ENCODE measurements around the gene SMAGP. TPM values are rescaled to one million over a fixed set of nuclear protein-coding genes. Genes with fewer than 3 reads are reported as not detected.

SMAGP gene
- total and polyA plus RNA-seq, 2 of the 13 experiments (the other 11 are each of a cell fraction or from before 2014, with no cell fraction given): 9.2 TPM

DNA sequence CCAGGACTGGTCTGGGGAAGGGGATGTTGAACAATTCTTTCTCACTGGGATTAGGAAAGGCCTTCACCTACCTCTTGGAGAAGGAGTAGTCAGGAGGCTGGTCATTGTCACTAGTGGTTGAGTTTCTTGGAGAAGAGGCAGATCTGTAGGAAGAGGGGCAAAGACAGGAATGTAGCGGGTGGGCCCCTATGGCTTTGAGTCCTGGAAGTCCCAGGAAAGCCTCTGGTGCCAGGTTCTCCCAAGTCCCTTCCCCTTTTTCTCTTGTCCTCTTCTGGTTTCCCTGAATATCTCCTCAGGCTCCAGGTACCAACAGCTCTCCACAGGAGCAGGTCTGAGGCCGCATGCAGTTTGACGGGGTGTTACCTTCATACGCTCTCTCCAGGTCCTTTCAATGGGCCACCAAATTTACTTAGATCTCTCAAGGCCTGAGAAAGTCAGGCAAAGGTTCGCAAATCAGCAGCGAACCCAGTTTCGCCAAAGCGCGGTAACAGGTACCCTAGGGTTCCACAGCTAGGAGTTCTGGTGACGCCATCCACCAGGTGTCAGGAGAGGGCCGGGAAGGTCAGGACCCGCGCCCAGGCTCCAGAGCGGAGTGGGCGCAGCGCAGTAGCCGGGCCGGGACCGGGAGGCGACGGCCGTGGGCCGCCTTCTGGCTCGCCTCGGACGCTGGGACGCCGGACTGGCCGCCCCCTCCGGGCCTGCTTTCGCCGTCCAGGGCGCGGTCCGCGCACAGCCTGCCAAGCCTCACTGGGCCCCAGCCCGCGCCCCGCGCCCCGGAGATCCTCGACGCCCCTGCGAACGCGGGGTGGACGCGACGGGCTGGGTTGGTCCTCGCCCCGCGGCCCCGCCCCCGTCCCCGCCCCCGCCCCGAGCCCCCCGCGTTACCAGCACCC lies 795 bp downstream of the SMAGP start (continued):
- TF ChIP-seq, protein P1, sequence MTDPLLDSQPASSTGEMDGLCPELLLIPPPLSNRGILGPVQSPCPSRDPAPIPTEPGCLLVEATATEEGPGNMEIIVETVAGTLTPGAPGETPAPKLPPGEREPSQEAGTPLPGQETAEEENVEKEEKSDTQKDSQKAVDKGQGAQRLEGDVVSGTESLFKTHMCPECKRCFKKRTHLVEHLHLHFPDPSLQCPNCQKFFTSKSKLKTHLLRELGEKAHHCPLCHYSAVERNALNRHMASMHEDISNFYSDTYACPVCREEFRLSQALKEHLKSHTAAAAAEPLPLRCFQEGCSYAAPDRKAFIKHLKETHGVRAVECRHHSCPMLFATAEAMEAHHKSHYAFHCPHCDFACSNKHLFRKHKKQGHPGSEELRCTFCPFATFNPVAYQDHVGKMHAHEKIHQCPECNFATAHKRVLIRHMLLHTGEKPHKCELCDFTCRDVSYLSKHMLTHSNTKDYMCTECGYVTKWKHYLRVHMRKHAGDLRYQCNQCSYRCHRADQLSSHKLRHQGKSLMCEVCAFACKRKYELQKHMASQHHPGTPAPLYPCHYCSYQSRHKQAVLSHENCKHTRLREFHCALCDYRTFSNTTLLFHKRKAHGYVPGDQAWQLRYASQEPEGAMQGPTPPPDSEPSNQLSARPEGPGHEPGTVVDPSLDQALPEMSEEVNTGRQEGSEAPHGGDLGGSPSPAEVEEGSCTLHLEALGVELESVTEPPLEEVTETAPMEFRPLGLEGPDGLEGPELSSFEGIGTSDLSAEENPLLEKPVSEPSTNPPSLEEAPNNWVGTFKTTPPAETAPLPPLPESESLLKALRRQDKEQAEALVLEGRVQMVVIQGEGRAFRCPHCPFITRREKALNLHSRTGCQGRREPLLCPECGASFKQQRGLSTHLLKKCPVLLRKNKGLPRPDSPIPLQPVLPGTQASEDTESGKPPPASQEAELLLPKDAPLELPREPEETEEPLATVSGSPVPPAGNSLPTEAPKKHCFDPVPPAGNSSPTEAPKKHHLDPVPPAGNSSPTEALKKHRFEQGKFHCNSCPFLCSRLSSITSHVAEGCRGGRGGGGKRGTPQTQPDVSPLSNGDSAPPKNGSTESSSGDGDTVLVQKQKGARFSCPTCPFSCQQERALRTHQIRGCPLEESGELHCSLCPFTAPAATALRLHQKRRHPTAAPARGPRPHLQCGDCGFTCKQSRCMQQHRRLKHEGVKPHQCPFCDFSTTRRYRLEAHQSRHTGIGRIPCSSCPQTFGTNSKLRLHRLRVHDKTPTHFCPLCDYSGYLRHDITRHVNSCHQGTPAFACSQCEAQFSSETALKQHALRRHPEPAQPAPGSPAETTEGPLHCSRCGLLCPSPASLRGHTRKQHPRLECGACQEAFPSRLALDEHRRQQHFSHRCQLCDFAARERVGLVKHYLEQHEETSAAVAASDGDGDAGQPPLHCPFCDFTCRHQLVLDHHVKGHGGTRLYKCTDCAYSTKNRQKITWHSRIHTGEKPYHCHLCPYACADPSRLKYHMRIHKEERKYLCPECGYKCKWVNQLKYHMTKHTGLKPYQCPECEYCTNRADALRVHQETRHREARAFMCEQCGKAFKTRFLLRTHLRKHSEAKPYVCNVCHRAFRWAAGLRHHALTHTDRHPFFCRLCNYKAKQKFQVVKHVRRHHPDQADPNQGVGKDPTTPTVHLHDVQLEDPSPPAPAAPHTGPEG (CRISPR knock-in tag; IDR thresholded peaks at IDR 0.05): 0 out of 2 replicates have a peak, but pooled peaks have one; percentile 17
- TF ChIP-seq ZNF724P (CRISPR knock-in tag; IDR thresholded peaks at IDR 0.05; ENCODE audit: borderline replicate concordance) (no peak), ZMAT3 (CRISPR knock-in tag; conservative IDR thresholded peaks at IDR 0.05) (0 out of 2 replicates have a peak, but pooled peaks have one; percentile 53), ZNF205 (CRISPR knock-in tag; IDR thresholded peaks at IDR 0.05) (peak; percentile 72), ZNF253 (CRISPR knock-in tag; IDR thresholded peaks at IDR 0.05; ENCODE audit: borderline replicate concordance) (no peak), NFE2 (CRISPR knock-in tag; IDR thresholded peaks at IDR 0.05) (no peak), SIN3A (IDR thresholded peaks at IDR 0.05; ENCODE audit: borderline replicate concordance, low read depth, low read length) (no peak), NR2F1 (CRISPR knock-in tag; IDR thresholded peaks at IDR 0.05) (peak; percentile 58 to 72), BORCS8-MEF2B (CRISPR knock-in tag; IDR thresholded peaks at IDR 0.05) (peak; percentile 16; the same call in 1 of the 2 replicates), HDAC2 (CRISPR knock-in tag; IDR thresholded peaks at IDR 0.05) (0 out of 2 replicates have a peak, but pooled peaks have one; percentile 44), MIER3 (CRISPR knock-in tag; IDR thresholded peaks at IDR 0.05; ENCODE audit: borderline replicate concordance) (peak; percentile 46; the same call in 1 of the 2 replicates), KLF12 (CRISPR knock-in tag; IDR thresholded peaks at IDR 0.05; ENCODE audit: borderline replicate concordance) (no peak), MED8 (CRISPR knock-in tag; IDR thresholded peaks at IDR 0.05; ENCODE audit: insufficient replicate concordance) (peak; percentile 25), NR1H2 (CRISPR knock-in tag; IDR thresholded peaks at IDR 0.05; ENCODE audit: borderline replicate concordance, low read depth) (no peak)
- TF ChIP-seq, protein P2, sequence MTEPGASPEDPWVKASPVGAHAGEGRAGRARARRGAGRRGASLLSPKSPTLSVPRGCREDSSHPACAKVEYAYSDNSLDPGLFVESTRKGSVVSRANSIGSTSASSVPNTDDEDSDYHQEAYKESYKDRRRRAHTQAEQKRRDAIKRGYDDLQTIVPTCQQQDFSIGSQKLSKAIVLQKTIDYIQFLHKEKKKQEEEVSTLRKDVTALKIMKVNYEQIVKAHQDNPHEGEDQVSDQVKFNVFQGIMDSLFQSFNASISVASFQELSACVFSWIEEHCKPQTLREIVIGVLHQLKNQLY (CRISPR knock-in tag; IDR thresholded peaks at IDR 0.05): no peak
- TF ChIP-seq, protein P3, sequence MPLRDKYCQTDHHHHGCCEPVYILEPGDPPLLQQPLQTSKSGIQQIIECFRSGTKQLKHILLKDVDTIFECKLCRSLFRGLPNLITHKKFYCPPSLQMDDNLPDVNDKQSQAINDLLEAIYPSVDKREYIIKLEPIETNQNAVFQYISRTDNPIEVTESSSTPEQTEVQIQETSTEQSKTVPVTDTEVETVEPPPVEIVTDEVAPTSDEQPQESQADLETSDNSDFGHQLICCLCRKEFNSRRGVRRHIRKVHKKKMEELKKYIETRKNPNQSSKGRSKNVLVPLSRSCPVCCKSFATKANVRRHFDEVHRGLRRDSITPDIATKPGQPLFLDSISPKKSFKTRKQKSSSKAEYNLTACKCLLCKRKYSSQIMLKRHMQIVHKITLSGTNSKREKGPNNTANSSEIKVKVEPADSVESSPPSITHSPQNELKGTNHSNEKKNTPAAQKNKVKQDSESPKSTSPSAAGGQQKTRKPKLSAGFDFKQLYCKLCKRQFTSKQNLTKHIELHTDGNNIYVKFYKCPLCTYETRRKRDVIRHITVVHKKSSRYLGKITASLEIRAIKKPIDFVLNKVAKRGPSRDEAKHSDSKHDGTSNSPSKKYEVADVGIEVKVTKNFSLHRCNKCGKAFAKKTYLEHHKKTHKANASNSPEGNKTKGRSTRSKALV (CRISPR knock-in tag; IDR thresholded peaks at IDR 0.05): 0 out of 2 replicates have a peak, but pooled peaks have one; percentile 72
- TF ChIP-seq, protein P4, sequence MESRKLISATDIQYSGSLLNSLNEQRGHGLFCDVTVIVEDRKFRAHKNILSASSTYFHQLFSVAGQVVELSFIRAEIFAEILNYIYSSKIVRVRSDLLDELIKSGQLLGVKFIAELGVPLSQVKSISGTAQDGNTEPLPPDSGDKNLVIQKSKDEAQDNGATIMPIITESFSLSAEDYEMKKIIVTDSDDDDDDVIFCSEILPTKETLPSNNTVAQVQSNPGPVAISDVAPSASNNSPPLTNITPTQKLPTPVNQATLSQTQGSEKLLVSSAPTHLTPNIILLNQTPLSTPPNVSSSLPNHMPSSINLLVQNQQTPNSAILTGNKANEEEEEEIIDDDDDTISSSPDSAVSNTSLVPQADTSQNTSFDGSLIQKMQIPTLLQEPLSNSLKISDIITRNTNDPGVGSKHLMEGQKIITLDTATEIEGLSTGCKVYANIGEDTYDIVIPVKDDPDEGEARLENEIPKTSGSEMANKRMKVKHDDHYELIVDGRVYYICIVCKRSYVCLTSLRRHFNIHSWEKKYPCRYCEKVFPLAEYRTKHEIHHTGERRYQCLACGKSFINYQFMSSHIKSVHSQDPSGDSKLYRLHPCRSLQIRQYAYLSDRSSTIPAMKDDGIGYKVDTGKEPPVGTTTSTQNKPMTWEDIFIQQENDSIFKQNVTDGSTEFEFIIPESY (CRISPR knock-in tag; IDR thresholded peaks at IDR 0.05): peak; percentile 19; the same call in 1 of the 2 replicates

Measured in HepG2 (cell line).